HCT116 (cell line): ENCODE measurements around the gene ETV5. TPM values are rescaled to one million over a fixed set of nuclear protein-coding genes. Genes with fewer than 3 reads are reported as not detected.

ENCODE experiments used
- ATAC-seq: fragments of 200-7000 bp; cut with Tn5 transposase; 2 replicates; pipeline ENCODE4 v1.9.1; 2020; ENCODE audit warnings: mild to moderate bottlenecking, moderate library complexity
- BruUV-seq: library from RNA; stranded (reverse); fragments of 400-500 nt; replicated peaks from 2 replicates; lab custom pipeline; 2021; lab: Mats Ljungman, UMichigan
- CTCF ChIA-PET: fragments of 300-600 bp; sonication (Branson Sonifier 250); formaldehyde crosslinking; loops from one replicate; lab custom pipeline; 2021; ENCODE audit warnings: antibody characterized with exemption; lab: Charles Lee
- POLR2A ChIA-PET: fragments of 300-600, 350-600 bp; sonication (Branson Sonifier 250); formaldehyde crosslinking; loops from one replicate; lab custom pipeline; 2021; ENCODE audit warnings: antibody characterized with exemption; lab: Charles Lee
- RAD21 ChIA-PET, 2 experiments: fragments of 300-600 bp; sonication (Branson Sonifier 250); formaldehyde crosslinking; loops; one replicate each; lab custom pipeline; 2023; ENCODE audit warnings: low total read pairs in 2 of 2; ENCODE audit not compliant: uncharacterized antibody in 2 of 2, unreplicated experiment in 2 of 2, low non-redundant PET in 1 of 2; lab: Charles Lee
- DNase-seq: peaks from one replicate; pipeline ENCODE4 v3.0.0-alpha.2; 2010; ENCODE audit warnings: low read depth, low spot score
- H2AFZ ChIP-seq: fragments of 200-600 bp; shearing (Covaris generic), sonication (generic); 2 replicates; pipeline ENCODE4 v1.6.1; 2017; ENCODE audit warnings: low read depth, mixed run types, mixed read lengths, antibody characterized with exemption, low read length; ENCODE audit not compliant: poor library complexity, severe bottlenecking
- H3K27ac ChIP-seq: 2 replicates; pipeline ENCODE4 v1.5.1; 2012; ENCODE audit warnings: low read depth, low read length
- H3K27me3 ChIP-seq: fragments of 200-600 bp; sonication (generic); 2 replicates; pipeline ENCODE4 v1.6.1; 2016; ENCODE audit warnings: mixed run types, low read length, mixed read lengths; ENCODE audit not compliant: insufficient read depth
- H3K36me3 ChIP-seq, 2 experiments: fragments of 200-500 bp in 1 of 2; fragments of 200-600 bp in 1 of 2; sonication (Bioruptor generic) in 1 of 2; sonication (generic) in 1 of 2; 2 replicates each; pipeline versions ENCODE4 v1.5.1 to v1.6.1; 2014 to 2016; ENCODE audit warnings: low read length in 2 of 2, inconsistent platforms in 1 of 2, mixed read lengths in 1 of 2, mixed run types in 1 of 2; ENCODE audit not compliant: insufficient read depth in 2 of 2, control insufficient read depth in 1 of 2
- H3K4me1 ChIP-seq, 2 experiments: fragments of 200-600 bp in 1 of 2; sonication (generic) in 1 of 2; 2 replicates each; pipeline versions ENCODE4 v1.5.1 to v1.6.1; 2012 to 2017; ENCODE audit warnings: low read length in 2 of 2, inconsistent platforms in 1 of 2, mild to moderate bottlenecking in 1 of 2, mixed read lengths in 1 of 2, mixed run types in 1 of 2, moderate library complexity in 1 of 2; ENCODE audit not compliant: insufficient read depth in 2 of 2, control insufficient read depth in 1 of 2
- H3K4me2 ChIP-seq: fragments of 200-600 bp; sonication (generic); 2 replicates; pipeline ENCODE4 v1.6.1; 2017; ENCODE audit warnings: mixed run types, low read length, mixed read lengths
- H3K4me3 ChIP-seq, 2 experiments: fragments of 200-600 bp in 1 of 2; sonication (generic) in 1 of 2; replicated peaks in 1 of 2; 2 replicates each; pipeline ENCODE4 v1.5.1; 2011 to 2016; ENCODE audit warnings: low read length in 2 of 2, control low read depth in 1 of 2, low read depth in 1 of 2, mild to moderate bottlenecking in 1 of 2, mixed read lengths in 1 of 2, mixed run types in 1 of 2
- H3K79me2 ChIP-seq: fragments of 200-600 bp; sonication (generic); 2 replicates; pipeline ENCODE4 v1.6.1; 2017; ENCODE audit warnings: mild to moderate bottlenecking, mixed run types, low read length, moderate library complexity, mixed read lengths; ENCODE audit not compliant: insufficient read depth
- H3K9ac ChIP-seq: fragments of 200-600 bp; sonication (generic); 2 replicates; pipeline ENCODE4 v1.6.1; 2016; ENCODE audit warnings: low read length, mixed read lengths
- H3K9me2 ChIP-seq: fragments of 200-600 bp; sonication (generic), shearing (Covaris generic); 2 replicates; pipeline ENCODE4 v1.6.1; 2017; ENCODE audit warnings: mixed run types, mild to moderate bottlenecking, moderate library complexity; ENCODE audit not compliant: insufficient read depth
- H3K9me3 ChIP-seq, 2 experiments: fragments of 200-500 bp in 1 of 2; fragments of 200-600 bp in 1 of 2; sonication (Bioruptor generic) in 1 of 2; sonication (generic) in 1 of 2; 2 replicates each; pipeline ENCODE4 v1.6.1; 2014 to 2017; ENCODE audit warnings: low read length in 2 of 2, mixed read lengths in 2 of 2, inconsistent platforms in 1 of 2, low read depth in 1 of 2, mild to moderate bottlenecking in 1 of 2, mixed run types in 1 of 2, moderate library complexity in 1 of 2; ENCODE audit not compliant: control insufficient read depth in 1 of 2, insufficient read depth in 1 of 2
- H4K20me1 ChIP-seq: fragments of 200-600 bp; sonication (generic), shearing (Covaris generic); 2 replicates; pipeline ENCODE4 v1.6.1; 2017; ENCODE audit warnings: mixed run types, mild to moderate bottlenecking, moderate library complexity; ENCODE audit not compliant: insufficient read depth
- CBX3 ChIP-seq: IDR thresholded peaks from 2 replicates; pipeline ENCODE4 v1.6.1; 2012; ENCODE audit warnings: low read depth
- ZFX ChIP-seq: fragments of 450-650 bp; IDR thresholded peaks from 2 replicates; pipeline ENCODE4 v1.6.1; 2017
- intact Hi-C: fragments of 100-400 bp; cut with micrococcal nuclease; formaldehyde crosslinking; loops from 2 replicates; pipeline ENCODE4 v1.10.0; 2022
- total RNA-seq: library from RNA; stranded (reverse); gene quantifications from one replicate; pipeline ENCODE4 v1.2.1, GENCODE V29; 2021; ENCODE audit not compliant: unreplicated experiment
- TF ChIP-seq, protein P1 (sequence below): IDR thresholded peaks from 2 replicates; pipeline ENCODE4 v1.6.1; 2012
- TF ChIP-seq, protein P2 (sequence below): IDR thresholded peaks from 2 replicates; pipeline ENCODE4 v1.6.1; 2011; ENCODE audit warnings: mild to moderate bottlenecking, low read length, moderate library complexity; ENCODE audit not compliant: insufficient replicate concordance; ENCODE audit errors: extremely low read depth

The ETV5 gene
- total RNA-seq, 1 experiment from 2014 or later, result 89.7 TPM

DNA sequence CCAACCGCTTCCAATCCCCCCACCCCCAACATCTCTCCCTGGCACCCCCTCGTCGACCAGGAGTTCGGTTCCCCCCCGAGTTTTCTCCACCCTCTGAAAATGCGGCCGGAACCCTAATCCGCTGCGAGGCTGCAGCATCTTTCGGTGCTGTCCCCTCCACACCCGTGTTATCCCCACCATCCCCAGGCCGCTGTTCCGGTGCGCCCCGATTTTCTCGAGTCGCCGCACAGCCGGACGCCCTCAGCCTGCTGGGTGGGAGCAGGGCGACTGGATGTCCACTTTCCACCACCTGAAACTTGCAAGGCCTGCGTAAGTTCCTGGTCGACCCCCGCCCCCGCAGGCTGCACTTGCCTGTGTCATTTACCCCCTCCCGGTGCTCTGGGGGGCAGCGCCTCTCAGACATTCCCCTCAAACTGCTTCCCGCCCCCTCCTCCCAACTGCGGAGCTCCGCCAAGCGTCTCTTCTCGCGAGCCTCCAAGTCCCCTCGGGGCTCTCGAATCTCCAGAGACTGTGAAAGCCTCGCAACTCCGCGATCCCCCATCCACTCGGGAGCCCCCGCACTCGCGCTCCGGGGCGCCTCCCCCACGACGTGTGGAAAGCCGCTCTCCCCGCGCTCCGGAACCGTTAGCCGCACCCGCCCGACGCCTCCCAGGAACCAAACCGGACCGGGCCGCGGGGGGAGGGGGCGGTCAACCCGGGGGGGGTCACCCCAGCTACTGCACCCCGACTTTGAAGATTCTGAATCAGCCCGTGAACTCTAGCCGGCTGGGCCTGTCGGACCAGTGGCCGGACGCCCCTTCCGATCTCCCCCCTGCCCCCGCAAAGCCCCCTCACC is 566 bp downstream of the ETV5 start:
- Histone ChIP-seq H3K27ac (peak overlapping the region; percentile 66), H3K4me3 (peak overlapping the region; percentile 91 to 93), H3K36me3 (no peaks in the 10 kb centered on the region; a peak in 1 of 4 replicates), H3K9me2 (no peaks in the 10 kb centered on the region), H3K4me1 (peaks cover 41 to 48% of the 10 kb centered on the region in 2 experiments), H3K9ac (peak overlapping the region; percentile 82), H2AFZ (no peak overlapping the region), H3K9me3 (no peaks in the 10 kb centered on the region), H3K79me2 (peaks cover 38% of the 10 kb centered on the region), H3K4me2 (peak overlapping the region; percentile 89), H4K20me1 (no peaks in the 10 kb centered on the region), H3K27me3 (no peaks in the 10 kb centered on the region)
- CTCF ChIA-PET, result no interaction called here
- TF ChIP-seq, protein P1, sequence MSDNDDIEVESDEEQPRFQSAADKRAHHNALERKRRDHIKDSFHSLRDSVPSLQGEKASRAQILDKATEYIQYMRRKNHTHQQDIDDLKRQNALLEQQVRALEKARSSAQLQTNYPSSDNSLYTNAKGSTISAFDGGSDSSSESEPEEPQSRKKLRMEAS, result no peak
- TF ChIP-seq ZFX (peak; percentile 70), CBX3 (no peak)
- TF ChIP-seq, protein P2, sequence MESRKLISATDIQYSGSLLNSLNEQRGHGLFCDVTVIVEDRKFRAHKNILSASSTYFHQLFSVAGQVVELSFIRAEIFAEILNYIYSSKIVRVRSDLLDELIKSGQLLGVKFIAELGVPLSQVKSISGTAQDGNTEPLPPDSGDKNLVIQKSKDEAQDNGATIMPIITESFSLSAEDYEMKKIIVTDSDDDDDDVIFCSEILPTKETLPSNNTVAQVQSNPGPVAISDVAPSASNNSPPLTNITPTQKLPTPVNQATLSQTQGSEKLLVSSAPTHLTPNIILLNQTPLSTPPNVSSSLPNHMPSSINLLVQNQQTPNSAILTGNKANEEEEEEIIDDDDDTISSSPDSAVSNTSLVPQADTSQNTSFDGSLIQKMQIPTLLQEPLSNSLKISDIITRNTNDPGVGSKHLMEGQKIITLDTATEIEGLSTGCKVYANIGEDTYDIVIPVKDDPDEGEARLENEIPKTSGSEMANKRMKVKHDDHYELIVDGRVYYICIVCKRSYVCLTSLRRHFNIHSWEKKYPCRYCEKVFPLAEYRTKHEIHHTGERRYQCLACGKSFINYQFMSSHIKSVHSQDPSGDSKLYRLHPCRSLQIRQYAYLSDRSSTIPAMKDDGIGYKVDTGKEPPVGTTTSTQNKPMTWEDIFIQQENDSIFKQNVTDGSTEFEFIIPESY, result peak; percentile 25
- DNase-seq, result peak; percentile 33
- POLR2A ChIA-PET, result interaction anchor here (1.2 kb wide), 1 partner anchor 10 kb away, joined by 3 read pairs; no protein-coding TSS in a partner anchor
- no TSS peak for BruUV-seq
- intact Hi-C loops, result loop anchor here (2.0 kb wide), 2 partner anchors 134 to 462 kb away; partner anchors contain the start of gene DNAJB11
- RAD21 ChIA-PET, result no interaction called here
- peak; percentile 26 for ATAC-seq
